ENCODE data around the gene UBA7.
"Not testable (repeated sequence)": the region's sequence is repeated elsewhere in the genome, so short reads cannot be mapped to it uniquely, and the experiment has no call there.

The UBA7 gene

GRCh38 chr3:49794926-49795905 is 18.5 kb downstream of the UBA7 start:
- no peaks in the 10 kb centered on the region for H3K9me3 Mint-ChIP-seq
- no peaks in the 10 kb centered on the region for H3K36me3 Mint-ChIP-seq (ENCODE audit: low read depth)
- H3K4me3 Mint-ChIP-seq, result no peak overlapping the region
- H3K27ac Mint-ChIP-seq, result no peak overlapping the region
- H3K4me1 Mint-ChIP-seq (ENCODE audit: low read depth), result peaks cover 2% of the 10 kb centered on the region
- H3K27me3 Mint-ChIP-seq (ENCODE audit: low read depth), result peaks cover 4% of the 10 kb centered on the region

DNA sequence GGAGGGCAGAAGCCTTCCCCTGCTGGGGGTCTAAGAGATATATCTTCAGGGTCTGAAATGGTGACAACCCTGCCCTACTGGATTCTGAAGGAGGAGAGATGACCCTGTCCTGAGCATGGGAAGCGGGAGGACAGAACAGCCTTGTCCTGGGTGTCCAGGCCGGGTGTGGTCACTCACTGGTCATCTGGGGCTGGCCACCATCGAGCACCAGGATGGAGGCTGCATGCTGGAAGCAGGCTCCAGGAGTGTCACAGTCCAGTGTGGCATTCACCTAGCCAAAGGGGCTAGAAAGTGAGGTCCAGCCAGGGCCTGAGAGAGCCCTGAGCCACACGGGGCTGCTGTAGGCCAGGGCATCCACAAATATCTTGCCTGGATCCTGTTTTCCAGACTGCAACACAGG is 19.3 kb downstream of the UBA7 start:
- Mint-ChIP-seq H3K27me3 (ENCODE audit: low read depth) (peaks cover 4% of the 10 kb centered on the region), H3K4me1 (ENCODE audit: low read depth) (peaks cover 4% of the 10 kb centered on the region), H3K4me3 (no peak overlapping the region), H3K27ac (no peak overlapping the region), H3K36me3 (ENCODE audit: low read depth) (no peaks in the 10 kb centered on the region), H3K9me3 (no peaks in the 10 kb centered on the region)

DNA sequence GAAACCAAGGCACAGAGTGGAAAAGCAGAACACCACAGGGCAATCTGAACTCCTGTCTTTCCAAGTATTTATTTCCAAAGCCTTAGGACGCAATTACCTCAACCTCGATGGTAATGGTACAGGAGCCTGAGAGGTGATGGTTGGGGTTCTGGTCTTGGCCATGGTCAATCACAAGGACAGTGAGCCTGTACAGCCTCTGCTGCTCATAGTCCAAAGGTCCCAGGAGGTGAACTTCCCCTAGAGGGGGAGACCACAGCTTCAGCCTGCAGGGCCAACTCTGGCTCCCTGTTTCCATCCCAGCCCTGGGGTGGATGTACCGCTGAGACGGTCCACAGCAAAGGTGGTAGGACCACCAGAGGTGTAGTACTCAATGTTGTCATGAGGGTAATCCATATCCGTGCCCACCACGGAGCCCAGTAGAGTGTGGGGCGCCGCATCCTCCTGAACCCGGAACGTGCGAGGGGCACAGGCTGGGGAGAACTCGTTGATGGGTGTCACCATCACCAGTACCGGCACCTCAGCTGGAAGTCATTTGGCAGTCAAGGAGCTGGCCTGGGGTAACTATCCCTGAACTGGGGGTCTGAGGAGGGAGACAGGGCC is 20.2 kb downstream of the UBA7 start:
- no peak overlapping the region for H3K4me3 Mint-ChIP-seq
- H3K27ac Mint-ChIP-seq, result no peak overlapping the region
- H3K9me3 Mint-ChIP-seq, result no peaks in the 10 kb centered on the region
- peaks cover 4% of the 10 kb centered on the region for H3K27me3 Mint-ChIP-seq (ENCODE audit: low read depth)
- H3K36me3 Mint-ChIP-seq (ENCODE audit: low read depth), result no peaks in the 10 kb centered on the region
- peaks cover 4% of the 10 kb centered on the region for H3K4me1 Mint-ChIP-seq (ENCODE audit: low read depth)

GRCh38 chr3:49792371-49793150 is 21.2 kb downstream of the UBA7 start:
- Mint-ChIP-seq H3K27ac (no peak overlapping the region), H3K4me3 (no peak overlapping the region), H3K27me3 (ENCODE audit: low read depth) (peaks cover 4% of the 10 kb centered on the region), H3K36me3 (ENCODE audit: low read depth) (no peaks in the 10 kb centered on the region), H3K9me3 (no peaks in the 10 kb centered on the region), H3K4me1 (ENCODE audit: low read depth) (peaks cover 4% of the 10 kb centered on the region)

DNA sequence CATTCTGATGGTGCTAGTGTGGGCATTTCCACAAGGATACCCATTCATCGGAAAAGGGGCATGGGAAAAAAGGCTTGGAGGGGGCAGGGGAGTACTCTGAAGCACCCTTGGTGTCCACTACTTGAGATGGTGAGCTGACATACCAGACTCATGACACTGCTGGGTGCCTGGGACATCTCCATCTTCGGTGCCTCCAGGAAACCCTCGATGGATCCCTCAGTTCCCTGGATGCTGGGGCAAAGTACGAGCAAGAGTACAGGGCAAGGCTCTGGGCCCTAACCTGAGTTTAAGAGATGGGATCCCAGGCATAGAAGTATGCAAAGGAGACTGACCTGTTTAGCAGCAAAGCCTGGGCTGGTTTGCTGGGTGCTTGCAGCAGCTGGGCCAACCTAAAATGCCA is 22.2 kb downstream of the UBA7 start:
- no peak overlapping the region for H3K27ac Mint-ChIP-seq
- no peaks in the 10 kb centered on the region for H3K9me3 Mint-ChIP-seq
- H3K4me3 Mint-ChIP-seq, result no peak overlapping the region
- H3K4me1 Mint-ChIP-seq (ENCODE audit: low read depth), result peaks cover 10% of the 10 kb centered on the region
- H3K36me3 Mint-ChIP-seq (ENCODE audit: low read depth), result no peaks in the 10 kb centered on the region
- H3K27me3 Mint-ChIP-seq (ENCODE audit: low read depth), result peaks cover 4% of the 10 kb centered on the region

DNA sequence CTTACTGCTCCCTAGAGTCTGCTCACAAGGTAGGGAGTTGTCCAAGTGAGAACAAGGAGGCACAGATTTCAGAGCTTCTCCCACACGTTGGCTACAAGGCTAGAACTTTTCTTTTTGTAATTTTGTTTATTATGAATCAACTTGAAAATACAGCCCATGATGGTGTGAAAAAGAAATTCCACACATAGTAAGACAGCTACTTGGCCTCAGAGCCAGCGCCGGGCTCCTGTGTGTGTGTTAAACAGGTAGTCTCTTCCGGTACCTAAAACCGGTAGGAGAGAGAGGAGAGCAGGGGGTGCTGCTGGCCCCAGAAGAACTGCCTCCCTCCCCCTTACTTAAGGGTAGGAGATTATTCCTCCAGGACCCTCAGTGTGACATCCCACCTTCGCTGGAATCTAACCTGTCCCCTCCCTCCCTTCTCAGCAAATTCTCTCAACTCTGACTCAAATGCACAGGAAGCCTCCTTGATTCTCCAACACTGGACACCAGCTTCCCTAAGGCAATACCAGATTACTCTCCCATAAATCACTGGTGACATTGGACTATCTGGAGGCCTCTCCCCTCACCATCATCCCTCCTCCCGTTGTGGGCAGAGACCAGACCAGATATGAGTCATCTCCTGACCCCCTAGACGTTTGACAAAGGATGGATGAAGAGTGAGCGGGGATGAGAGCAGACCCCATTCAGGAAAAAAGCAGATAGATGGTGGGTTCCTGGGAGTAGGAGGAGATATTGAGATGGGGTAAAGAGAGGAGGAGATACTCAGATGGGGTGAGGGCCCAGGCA is 22.9 kb downstream of the UBA7 start:
- H3K27me3 Mint-ChIP-seq (ENCODE audit: low read depth), result peaks cover 4% of the 10 kb centered on the region
- H3K4me3 Mint-ChIP-seq, result no peak overlapping the region
- H3K27ac Mint-ChIP-seq, result no peak overlapping the region
- no peaks in the 10 kb centered on the region for H3K36me3 Mint-ChIP-seq (ENCODE audit: low read depth)
- H3K4me1 Mint-ChIP-seq (ENCODE audit: low read depth), result peaks cover 11% of the 10 kb centered on the region
- no peaks in the 10 kb centered on the region for H3K9me3 Mint-ChIP-seq

DNA sequence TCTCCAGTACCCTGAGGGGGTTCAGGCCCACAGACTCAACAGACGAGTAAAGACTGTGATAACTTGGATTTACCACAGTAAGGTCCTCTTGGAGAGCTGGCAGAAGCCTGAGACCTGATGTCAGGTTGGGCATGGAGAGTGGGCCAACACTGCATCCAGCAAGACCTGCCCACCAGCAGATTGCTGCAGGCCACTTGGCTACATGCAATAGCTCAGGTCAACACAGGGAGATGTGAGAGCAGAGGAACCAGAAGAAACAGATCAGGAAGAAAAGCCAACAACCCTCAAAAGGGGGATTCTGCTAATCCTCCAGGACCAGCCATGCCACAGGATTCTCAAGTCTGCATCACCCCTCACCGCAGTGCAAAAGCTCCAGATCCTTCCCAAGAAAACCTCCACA is 25.7 kb downstream of the UBA7 start:
- Mint-ChIP-seq H3K4me1 (ENCODE audit: low read depth) (peaks cover 19% of the 10 kb centered on the region), H3K27me3 (ENCODE audit: low read depth) (peaks cover 4% of the 10 kb centered on the region), H3K27ac (no peak overlapping the region), H3K9me3 (no peaks in the 10 kb centered on the region), H3K4me3 (no peak overlapping the region), H3K36me3 (ENCODE audit: low read depth) (peaks cover 11% of the 10 kb centered on the region)

GRCh38 chr3:49787536-49787935 is 26.2 kb downstream of the UBA7 start:
- Mint-ChIP-seq H3K9me3 (no peaks in the 10 kb centered on the region), H3K36me3 (ENCODE audit: low read depth) (peaks cover 11% of the 10 kb centered on the region), H3K27me3 (ENCODE audit: low read depth) (peaks cover 4% of the 10 kb centered on the region), H3K27ac (peak overlapping the region; percentile 95), H3K4me3 (peak overlapping the region; percentile 88), H3K4me1 (ENCODE audit: low read depth) (peaks cover 19% of the 10 kb centered on the region)

GRCh38 chr3:49787182-49787464 is 26.6 kb downstream of the UBA7 start:
- Mint-ChIP-seq H3K4me1 (ENCODE audit: low read depth) (peaks cover 19% of the 10 kb centered on the region), H3K9me3 (no peaks in the 10 kb centered on the region), H3K4me3 (peak overlapping the region; percentile 88), H3K27ac (peak overlapping the region; percentile 95), H3K27me3 (ENCODE audit: low read depth) (peaks cover 4% of the 10 kb centered on the region), H3K36me3 (ENCODE audit: low read depth) (peaks cover 11% of the 10 kb centered on the region)

DNA sequence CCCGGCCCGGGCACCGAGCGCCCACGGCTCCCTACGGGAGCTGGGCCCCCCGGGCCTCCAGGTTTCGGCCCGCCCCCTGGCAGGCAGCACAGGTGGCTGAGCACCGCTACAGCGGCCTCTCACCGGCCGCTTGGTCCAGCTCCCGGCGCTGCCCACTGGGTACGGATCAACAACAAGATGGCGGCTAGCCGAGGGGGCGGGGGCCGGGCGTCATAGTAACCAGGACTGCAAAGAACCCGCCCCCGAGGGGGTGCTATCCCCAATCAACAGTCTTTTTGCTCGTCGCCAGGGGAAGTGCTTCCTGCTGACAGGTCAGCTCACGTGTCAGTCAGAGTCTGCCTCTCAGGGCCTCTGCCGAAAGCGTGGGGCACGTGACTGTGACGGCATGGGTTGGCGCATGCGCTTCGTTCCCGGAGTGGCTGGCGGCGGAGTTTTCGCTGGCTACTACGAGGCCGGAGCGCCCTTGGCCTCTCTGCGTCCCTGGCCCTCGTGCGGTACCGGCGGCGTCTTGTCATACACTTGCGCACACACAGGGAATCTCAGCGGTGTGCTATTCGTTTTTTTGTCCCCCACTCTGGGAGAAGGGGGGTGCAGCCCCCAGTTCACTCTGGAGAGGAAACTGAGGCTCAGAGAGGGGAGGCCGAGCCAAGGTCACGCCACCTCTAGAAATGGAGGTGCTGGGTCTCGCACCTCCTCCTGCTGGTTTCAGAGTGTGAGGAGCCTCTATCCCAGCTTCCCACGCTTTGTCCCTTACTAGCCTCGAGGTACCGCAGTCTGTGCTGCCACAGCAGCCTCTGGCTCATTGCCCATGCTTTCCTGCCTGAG is 27.2 kb downstream of the UBA7 start, which contains the start of gene IP6K1:
IP6K1 (minus strand) TSS at position 186 of the 825 bp plus-strand sequence. CDS start 38,502 bp downstream, outside the sequence.
- Mint-ChIP-seq H3K9me3 (no peaks in the 10 kb centered on the region), H3K27ac (peak within 1 kb of the TSS; percentile 95), H3K4me3 (peak within 1 kb of the TSS; percentile 88), H3K4me1 (ENCODE audit: low read depth) (peaks cover 19% of the 10 kb centered on the region), H3K36me3 (ENCODE audit: low read depth) (peaks cover 11% of the 10 kb centered on the region), H3K27me3 (ENCODE audit: low read depth) (peaks cover 4% of the 10 kb centered on the region)

DNA sequence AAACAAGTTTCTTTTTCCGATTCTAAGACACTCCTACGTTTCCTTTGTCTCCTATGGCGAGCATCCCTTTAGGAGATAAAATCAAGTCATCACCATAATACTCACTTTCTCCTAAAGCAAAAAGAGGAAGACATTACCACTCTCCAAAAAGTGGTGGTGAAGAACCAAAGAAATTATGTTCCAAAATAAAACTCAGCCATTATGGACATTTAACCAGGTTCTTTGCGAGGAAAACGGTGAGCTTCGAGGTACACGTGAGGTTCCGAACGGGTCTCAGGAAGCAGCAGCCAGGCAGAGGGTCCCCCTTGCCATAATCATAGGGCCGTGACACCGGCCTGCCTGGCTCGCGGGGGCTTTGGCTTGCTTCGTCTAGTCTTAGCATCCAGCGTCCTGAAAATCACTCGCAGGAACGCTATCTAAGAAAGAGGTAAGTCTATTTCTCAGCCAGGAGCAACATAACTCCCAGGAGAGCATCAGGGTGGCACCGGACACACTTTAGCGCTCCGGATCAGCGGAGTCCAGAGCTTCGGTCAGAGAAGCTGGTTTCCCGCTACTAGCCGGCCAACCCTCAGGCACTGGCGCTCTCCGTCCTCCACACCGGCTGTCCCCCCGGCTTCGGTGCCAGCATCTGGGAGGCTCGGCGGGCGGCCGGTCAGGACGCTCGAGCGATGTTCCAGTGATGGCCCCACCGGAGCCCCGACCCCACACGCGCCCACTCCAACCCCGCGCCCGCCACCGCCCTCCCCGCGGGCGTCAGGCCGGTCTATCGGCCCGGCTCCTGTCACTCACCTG is 28.0 kb downstream of the UBA7 start:
- Mint-ChIP-seq H3K4me3 (peak overlapping the region; percentile 88), H3K27ac (peak overlapping the region; percentile 87), H3K4me1 (ENCODE audit: low read depth) (peaks cover 20% of the 10 kb centered on the region), H3K27me3 (ENCODE audit: low read depth) (no peaks in the 10 kb centered on the region), H3K36me3 (ENCODE audit: low read depth) (peaks cover 15% of the 10 kb centered on the region), H3K9me3 (no peaks in the 10 kb centered on the region)

GRCh38 chr3:49782277-49782676 is 31.5 kb downstream of the UBA7 start:
- not testable (repeated sequence) for H3K9me3 Mint-ChIP-seq; H3K27me3 Mint-ChIP-seq (ENCODE audit: low read depth); H3K4me3 Mint-ChIP-seq
- H3K36me3 Mint-ChIP-seq (ENCODE audit: low read depth), result peaks cover 26% of the 10 kb centered on the region
- peaks cover 24% of the 10 kb centered on the region for H3K4me1 Mint-ChIP-seq (ENCODE audit: low read depth)
- H3K27ac Mint-ChIP-seq, result peak overlapping the region; percentile 18

All from T-helper 1 cell treated with Interleukin-12 subunit alpha and Interleukin-12 subunit beta and Interleukin-4 antibody, amounts not matched to agents 30 μg/mL and 1 μg/mL, for 36 hours (primary cell).